Epithelial cell of proximal tubule (primary cell): Measurements from ENCODE around the gene PAGE2. TPM values are rescaled to one million over a fixed set of nuclear protein-coding genes. Genes with fewer than 3 reads are reported as not detected.
"Not testable (repeated sequence)": the region's sequence is repeated elsewhere in the genome, so short reads cannot be mapped to it uniquely, and the experiment has no call there.

Experiments
- DNase-seq: peaks from one replicate; pipeline ENCODE4 v3.0.0-alpha.2; 2011; ENCODE audit warnings: low read depth
- H3K4me3 ChIP-seq: 2 replicates; pipeline ENCODE4 v1.5.1; 2011; ENCODE audit warnings: low read depth, mild to moderate bottlenecking, low read length
- total RNA-seq: library from RNA; depleted of rRNA; stranded (reverse); fragments of >200 nt; gene quantifications from 2 replicates; pipeline ENCODE4 v1.2.3, GENCODE V29; 2015
- TF ChIP-seq, protein P1 (sequence below): conservative IDR thresholded peaks from 2 replicates; pipeline ENCODE4 v1.5.1; 2012; ENCODE audit warnings: low read depth, mild to moderate bottlenecking, low read length

PAGE2 gene, protein sequence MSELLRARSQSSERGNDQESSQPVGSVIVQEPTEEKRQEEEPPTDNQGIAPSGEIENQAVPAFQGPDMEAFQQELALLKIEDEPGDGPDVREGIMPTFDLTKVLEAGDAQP
- total RNA-seq, result not detected in 2 replicates

DNA sequence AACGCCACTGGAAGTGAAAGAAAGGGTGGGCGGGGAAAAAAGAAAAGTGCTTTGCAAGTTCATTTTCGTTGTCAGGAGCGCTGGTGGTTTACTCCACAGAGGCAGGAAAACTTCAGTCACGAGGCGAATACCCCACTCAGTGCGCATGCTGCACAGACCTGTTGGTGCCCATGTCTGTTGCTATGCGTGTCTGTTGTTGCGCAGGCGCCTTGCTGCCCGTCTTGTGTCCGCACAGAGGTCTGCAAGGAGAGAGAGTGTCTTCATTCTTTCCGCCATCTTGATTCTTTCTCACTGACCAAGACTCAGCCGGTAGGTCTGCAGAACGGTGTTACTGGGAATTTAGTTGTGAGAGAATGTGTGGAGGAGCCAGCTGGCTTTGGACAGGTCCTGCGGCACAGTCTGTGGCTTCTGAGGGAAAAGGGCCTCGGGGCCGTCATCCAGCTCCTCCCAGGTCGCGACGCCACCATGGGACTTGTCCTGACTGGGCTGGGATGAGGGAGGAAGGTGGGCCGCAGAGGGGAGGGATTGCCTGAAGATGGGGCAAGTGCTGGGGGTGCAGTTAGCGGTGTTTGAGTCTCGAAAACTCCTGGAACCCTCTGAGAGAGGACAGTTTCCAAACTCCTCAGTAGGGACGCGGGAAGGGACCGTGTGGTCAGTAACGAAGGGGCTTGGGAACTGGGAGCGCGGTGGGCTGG, at the start of gene PAGE2:
Gene PAGE2 (plus strand): TSS at position 224 of the 695 bp plus-strand sequence. CDS start 1,003 bp downstream, outside the sequence.
- no peak for DNase-seq
- no peak within 1 kb of the TSS for H3K4me3 ChIP-seq
- TF ChIP-seq, protein P1, sequence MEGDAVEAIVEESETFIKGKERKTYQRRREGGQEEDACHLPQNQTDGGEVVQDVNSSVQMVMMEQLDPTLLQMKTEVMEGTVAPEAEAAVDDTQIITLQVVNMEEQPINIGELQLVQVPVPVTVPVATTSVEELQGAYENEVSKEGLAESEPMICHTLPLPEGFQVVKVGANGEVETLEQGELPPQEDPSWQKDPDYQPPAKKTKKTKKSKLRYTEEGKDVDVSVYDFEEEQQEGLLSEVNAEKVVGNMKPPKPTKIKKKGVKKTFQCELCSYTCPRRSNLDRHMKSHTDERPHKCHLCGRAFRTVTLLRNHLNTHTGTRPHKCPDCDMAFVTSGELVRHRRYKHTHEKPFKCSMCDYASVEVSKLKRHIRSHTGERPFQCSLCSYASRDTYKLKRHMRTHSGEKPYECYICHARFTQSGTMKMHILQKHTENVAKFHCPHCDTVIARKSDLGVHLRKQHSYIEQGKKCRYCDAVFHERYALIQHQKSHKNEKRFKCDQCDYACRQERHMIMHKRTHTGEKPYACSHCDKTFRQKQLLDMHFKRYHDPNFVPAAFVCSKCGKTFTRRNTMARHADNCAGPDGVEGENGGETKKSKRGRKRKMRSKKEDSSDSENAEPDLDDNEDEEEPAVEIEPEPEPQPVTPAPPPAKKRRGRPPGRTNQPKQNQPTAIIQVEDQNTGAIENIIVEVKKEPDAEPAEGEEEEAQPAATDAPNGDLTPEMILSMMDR, result no peak

DNA sequence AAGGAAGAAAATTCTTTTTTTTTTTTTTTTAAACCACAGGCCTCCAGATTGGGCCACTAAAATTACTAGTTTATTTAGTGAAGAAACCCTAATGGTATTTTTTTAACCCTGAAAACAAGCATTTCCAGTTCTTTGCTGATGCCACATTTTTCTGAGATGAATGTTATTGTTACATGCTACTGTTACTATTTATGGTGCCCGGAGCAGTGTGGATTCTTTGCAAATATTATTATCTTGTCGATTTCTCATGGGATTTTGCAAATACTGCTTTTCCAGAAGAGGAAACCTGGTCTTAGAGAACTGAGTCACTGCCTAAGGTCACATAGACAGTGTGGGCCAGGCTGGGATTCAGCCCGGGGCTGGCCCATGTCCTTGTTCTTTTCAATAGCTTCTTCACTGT, 49.3 kb upstream of the PAGE2 start:
- no peak for DNase-seq
- TF ChIP-seq, protein P1, result no peak

DNA sequence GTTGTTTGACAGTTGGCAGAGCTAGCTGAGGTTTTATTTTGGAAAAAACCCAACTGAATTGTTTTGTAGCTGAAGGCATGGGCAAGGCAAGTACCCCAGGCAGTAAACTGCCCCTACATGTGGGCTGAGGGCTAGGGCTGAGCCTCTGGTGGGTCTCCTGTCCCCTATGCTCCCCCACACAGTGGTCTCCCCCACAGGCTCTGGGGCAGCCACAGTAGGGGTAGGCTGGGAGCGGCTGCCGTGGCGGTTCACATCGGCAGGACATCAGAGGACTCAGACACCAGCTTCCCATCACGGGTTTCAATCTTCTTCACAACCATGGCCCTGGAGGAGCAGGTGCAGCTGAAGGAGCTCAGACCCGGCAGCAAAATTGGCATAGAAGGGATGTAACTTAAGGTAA, 47.3 kb upstream of the PAGE2 start:
- no peak for DNase-seq
- no peak overlapping the region for H3K4me3 ChIP-seq
- TF ChIP-seq, protein P1, result no peak

More for the DNA sequence above, 49.3 kb upstream of the PAGE2 start:
- H3K4me3 ChIP-seq, result no peak overlapping the region

DNA sequence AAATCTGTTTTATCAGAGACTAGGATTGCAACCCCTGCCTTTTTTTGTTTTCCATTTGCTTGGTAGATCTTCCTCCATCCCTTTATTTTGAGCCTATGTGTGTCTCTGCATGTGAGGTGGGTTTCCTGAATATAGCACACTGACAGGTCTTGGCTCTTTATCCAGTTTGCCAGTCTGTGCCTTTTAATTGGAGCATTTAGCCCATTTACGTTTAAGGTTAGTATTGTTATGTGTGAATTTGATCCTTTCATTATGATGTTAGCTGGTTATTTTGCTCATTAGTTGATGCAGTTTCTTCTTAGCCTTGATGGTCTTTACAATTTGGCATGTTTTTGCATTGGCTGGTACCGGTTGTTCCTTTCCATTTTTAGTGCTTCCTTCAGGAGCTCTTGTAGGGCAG, 38.2 kb upstream of the PAGE2 start:
- DNase-seq, H3K4me3 ChIP-seq: not testable (repeated sequence)

DNA sequence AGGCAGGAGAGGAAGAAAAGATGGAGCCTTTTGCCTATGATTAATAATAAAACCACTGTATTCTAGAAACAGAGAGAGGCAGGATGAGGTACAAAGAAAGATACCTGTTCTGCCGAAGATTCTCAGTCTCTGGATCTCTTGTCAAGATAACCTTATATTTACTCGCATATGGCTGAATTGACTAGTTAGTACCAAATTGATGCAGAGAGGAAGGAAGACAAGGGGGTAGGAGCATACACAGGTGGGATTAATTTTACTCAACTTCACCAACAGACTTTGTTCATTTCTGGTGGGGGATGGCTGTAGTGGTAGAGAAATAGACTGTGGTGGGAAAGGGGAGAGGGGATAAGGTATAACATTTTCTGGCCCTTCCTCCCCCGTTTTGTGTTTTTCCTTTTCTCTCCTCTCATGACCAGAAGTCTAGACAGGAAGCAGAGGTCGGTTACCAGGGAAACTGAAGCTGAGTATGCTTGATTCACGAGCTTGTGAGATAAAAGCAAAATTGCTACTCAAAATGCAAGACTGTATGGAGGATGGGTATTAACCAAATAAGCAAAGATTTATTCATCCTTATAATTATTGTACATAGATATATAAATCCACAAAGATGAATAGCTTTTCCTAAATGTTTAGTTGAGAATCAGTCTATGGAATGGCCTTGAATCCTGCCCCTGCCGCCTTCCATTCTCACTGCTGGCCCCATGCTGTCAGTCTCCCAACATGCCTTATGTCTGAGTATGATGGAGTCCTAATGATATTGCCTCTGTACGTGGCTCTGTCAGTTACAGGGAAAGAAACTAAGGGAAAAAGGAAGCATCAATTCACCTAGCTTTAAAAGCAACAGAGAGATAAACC, 31.8 kb upstream of the PAGE2 start:
- TF ChIP-seq, protein P1, result no peak
- no peak overlapping the region for H3K4me3 ChIP-seq
- no peak for DNase-seq

DNA sequence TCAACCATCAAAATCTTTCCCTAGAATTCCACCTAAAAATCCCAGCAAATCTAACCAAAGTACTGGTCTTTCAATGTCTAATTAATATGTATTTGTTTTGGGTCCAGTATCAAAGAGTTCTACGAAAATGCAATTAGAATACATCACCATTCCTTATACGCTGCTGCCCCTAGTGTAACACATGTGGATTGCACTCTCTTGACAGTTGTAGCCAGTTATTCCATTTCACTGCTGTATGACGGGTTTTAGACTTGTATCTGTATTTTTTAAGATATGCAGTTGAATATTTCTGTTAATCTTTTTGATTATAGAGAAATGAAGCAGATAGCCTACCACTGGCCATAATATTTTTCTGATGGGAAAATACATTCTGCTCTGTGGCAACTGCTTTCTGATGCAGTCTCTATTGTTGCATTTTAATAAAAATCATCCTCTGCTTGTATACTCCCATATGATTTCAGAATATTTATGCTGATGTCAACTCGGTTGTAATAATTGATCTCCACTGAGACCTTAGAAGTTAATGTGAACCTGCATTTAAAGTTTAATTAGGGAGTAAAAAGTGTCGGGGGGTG, 31.1 kb upstream of the PAGE2 start:
- no peak for DNase-seq
- no peak overlapping the region for H3K4me3 ChIP-seq
- TF ChIP-seq, protein P1, result peak; percentile 73

DNA sequence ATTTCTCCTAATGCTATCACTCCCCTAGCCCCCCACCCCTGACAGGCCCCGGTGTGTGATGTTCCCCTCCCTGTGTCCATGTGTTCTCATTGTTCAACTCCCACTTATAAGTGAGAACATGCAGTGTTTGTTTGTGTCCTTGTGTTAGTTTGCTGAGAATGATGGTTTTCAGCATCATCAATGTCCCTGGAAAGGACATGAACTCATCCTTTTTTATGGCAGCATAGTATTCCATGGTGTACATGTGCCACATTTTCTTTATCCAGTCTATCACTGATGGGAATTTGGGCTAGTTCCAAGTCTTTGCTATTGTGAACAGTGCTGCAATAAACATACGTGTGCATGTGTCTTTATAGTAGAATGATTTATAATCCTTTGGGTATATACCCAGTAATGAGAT, 21.6 kb upstream of the PAGE2 start:
- DNase-seq, H3K4me3 ChIP-seq: not testable (repeated sequence)
